Measurements from ENCODE around the gene NTRK3.
"Not testable (repeated sequence)": the region's sequence is repeated elsewhere in the genome, so short reads cannot be mapped to it uniquely, and the experiment has no call there.

NTRK3 gene

DNA sequence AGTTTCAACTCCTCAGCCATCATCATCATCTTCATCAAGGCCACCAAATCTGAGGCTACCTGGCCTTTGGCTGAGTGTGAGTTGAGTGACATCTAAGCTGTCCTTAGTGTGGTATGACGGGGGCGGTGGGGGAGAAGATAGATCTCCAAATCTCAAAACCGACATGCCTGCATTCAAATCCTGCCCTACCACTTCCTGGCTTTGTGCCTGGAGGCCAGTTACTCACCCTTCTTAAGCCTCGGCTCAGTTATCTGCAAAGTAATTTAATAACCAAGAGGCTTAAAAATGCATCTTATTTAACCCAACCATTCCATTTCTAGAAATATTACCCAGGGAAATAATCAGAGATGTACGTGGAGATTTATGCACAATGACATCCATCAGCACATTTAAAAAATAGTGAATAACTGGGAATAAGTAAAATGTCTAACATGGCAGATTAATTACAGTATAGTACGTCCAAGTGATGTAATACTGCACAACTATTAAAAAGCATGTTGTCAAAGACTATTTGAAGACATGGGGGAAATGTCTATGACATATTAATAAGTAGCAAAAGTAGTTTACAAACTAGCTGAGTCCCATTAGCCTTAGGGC, 167.4 kb downstream of the NTRK3 start:
- no peak overlapping the region for H3K27ac ChIP-seq (ENCODE audit: low read depth in 2 of 2, low read length in 2 of 2)
- no peaks in the 10 kb centered on the region for H3K27me3 ChIP-seq (ENCODE audit: control insufficient read depth in 2 of 2, insufficient read depth in 2 of 2, low read length in 2 of 2)
- H3K9ac ChIP-seq (ENCODE audit: low read depth in 1 of 2, low read length in 2 of 2) = no peak overlapping the region
- no peak overlapping the region for H3K4me3 ChIP-seq (ENCODE audit: low read length in 2 of 2)
- H3K9me3 ChIP-seq (ENCODE audit: control insufficient read depth in 2 of 2, low read length in 2 of 2) = no peaks in the 10 kb centered on the region
- H3K36me3 ChIP-seq (ENCODE audit: control insufficient read depth in 2 of 2, insufficient read depth in 2 of 2, low read length in 2 of 2) = no peaks in the 10 kb centered on the region
- no peaks in the 10 kb centered on the region for H3K4me1 ChIP-seq (ENCODE audit: control insufficient read depth in 2 of 2, insufficient read depth in 2 of 2, low read length in 2 of 2)

DNA sequence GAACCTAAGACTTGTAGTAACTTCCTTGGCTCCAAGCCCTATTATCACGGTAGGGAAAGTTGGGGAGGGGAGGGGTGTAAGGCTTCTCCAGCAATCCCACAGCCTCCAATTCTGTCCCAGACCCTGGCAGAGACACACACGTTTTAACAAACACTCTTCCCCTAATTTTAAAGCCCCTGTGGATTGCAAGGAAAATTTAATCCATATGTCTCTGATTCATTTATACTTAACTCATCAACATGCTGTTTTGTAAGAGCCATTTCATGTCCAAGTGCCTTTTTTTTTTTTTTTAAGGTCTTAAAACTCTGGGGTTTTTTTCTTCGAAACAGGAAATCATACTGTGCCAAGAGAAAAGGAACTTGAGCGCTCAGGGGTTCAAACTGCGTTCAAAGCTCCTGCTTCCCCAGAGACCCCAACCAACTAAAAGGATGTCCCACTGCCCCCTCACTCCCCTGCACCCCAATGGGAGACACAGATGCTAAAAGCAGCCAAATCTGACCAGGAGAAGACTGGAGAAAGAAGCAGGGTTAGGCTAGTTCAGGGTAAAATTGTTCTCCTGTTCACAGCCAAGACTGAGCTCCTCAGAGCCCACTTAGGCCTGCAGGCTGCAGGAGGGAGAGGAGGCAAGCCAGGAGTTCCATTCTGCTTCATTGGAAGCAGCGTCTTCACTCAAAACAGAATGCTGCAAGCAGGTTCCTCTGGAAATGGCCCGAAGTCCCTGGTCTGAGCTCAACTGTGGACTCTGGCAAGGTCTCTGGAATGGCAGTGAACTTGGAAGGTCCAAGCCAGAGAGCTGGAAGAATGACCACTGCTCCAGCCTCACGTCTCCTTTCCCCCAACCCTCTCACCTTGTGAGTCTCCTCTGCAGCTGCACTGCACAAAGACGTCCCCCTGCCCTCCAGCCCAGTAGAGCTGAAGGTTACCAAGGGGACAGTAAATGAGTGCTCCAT, 172.5 kb downstream of the NTRK3 start:
- no peak overlapping the region for H3K9ac ChIP-seq (ENCODE audit: low read depth in 1 of 2, low read length in 2 of 2)
- no peaks in the 10 kb centered on the region for H3K27me3 ChIP-seq (ENCODE audit: control insufficient read depth in 2 of 2, insufficient read depth in 2 of 2, low read length in 2 of 2)
- H3K9me3 ChIP-seq (ENCODE audit: control insufficient read depth in 2 of 2, low read length in 2 of 2) = no peaks in the 10 kb centered on the region
- no peak overlapping the region for H3K4me3 ChIP-seq (ENCODE audit: low read length in 2 of 2)
- no peak overlapping the region for H3K27ac ChIP-seq (ENCODE audit: low read depth in 2 of 2, low read length in 2 of 2)
- H3K4me1 ChIP-seq (ENCODE audit: control insufficient read depth in 2 of 2, insufficient read depth in 2 of 2, low read length in 2 of 2) = no peaks in the 10 kb centered on the region
- H3K36me3 ChIP-seq (ENCODE audit: control insufficient read depth in 2 of 2, insufficient read depth in 2 of 2, low read length in 2 of 2) = no peaks in the 10 kb centered on the region

DNA sequence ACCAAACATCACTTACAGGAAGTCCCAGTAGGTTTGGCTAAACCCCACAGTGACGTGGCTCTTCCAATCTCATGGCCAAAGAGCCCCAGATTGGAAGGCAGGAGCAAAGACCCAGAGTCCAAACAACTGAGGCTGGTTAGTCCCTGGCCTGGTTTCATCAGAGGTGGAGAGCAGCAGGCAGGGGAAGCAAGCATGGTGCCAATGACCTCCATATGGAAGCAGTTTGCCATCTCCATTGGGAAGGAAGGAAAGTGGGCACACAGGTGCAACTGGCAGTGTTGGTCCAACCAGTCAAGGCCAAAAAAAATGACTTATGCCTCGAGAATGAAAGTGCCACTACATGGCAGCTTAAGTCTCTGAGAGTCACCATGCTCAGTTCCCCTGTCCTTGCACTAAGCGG, 175.9 kb downstream of the NTRK3 start:
- H3K4me1 ChIP-seq (ENCODE audit: control insufficient read depth in 2 of 2, insufficient read depth in 2 of 2, low read length in 2 of 2) = no peaks in the 10 kb centered on the region
- no peak overlapping the region for H3K9ac ChIP-seq (ENCODE audit: low read depth in 1 of 2, low read length in 2 of 2)
- no peaks in the 10 kb centered on the region for H3K36me3 ChIP-seq (ENCODE audit: control insufficient read depth in 2 of 2, insufficient read depth in 2 of 2, low read length in 2 of 2)
- no peak overlapping the region for H3K4me3 ChIP-seq (ENCODE audit: low read length in 2 of 2)
- no peaks in the 10 kb centered on the region for H3K27me3 ChIP-seq (ENCODE audit: control insufficient read depth in 2 of 2, insufficient read depth in 2 of 2, low read length in 2 of 2)
- H3K9me3 ChIP-seq (ENCODE audit: control insufficient read depth in 2 of 2, low read length in 2 of 2) = no peaks in the 10 kb centered on the region
- H3K27ac ChIP-seq (ENCODE audit: low read depth in 2 of 2, low read length in 2 of 2) = no peak overlapping the region

DNA sequence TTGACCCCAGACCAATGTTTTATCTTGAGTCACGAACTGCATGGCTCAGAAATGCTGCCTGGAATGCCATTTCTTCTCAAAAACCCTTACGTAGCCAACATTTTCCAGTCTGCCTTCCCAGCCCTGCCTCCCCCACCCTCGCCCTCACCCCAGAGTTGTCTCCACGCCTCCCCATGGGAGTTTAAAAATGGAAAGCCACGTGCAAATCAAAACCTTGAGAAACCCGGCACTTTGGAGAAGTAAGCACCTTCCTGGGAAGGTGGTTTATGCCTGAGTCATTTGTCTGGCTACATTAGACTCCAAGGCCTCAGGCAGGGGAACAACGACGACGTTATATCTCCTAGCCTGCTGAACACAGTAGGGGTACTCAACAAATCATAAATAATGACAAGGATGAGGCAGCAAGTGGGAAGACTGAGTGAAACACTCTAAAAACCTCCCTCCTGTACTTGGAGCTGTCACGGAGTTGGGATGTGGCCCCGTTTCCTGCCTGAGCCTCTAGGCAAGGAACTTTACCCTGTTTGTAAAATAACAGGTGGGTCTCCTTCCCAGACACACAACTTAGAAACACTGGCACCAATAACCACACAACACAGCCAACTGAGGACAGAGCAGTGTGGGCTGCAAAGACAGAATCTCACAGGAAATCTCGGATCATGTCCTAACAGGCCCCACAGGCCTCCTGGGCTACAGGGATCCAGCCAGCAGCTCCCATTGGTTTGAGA, 179.1 kb downstream of the NTRK3 start:
- Histone ChIP-seq H3K27me3 (ENCODE audit: control insufficient read depth in 2 of 2, insufficient read depth in 2 of 2, low read length in 2 of 2) (no peaks in the 10 kb centered on the region), H3K9ac (ENCODE audit: low read depth in 1 of 2, low read length in 2 of 2) (no peak overlapping the region), H3K9me3 (ENCODE audit: control insufficient read depth in 2 of 2, low read length in 2 of 2) (no peaks in the 10 kb centered on the region), H3K27ac (ENCODE audit: low read depth in 2 of 2, low read length in 2 of 2) (no peak overlapping the region), H3K36me3 (ENCODE audit: control insufficient read depth in 2 of 2, insufficient read depth in 2 of 2, low read length in 2 of 2) (no peaks in the 10 kb centered on the region), H3K4me3 (ENCODE audit: low read length in 2 of 2) (no peak overlapping the region), H3K4me1 (ENCODE audit: control insufficient read depth in 2 of 2, insufficient read depth in 2 of 2, low read length in 2 of 2) (no peaks in the 10 kb centered on the region)

DNA sequence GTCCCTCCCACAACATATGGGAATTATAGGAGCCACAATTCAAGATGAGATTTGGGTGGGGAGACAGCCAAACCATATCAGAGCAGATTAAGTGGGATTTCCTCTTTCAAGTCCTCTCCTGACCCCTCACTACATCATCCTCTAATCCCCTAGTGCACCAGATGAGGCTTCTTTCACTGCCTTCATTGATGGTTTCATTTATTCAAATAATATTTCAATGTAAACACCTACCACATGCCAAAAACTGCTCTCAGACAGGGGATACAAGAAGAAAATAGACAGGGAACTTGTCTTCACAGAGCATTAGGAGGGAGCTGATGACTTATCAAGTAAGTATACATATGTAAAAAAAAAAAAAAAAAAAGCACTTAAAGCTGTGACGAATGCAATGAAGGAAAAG, 180.2 kb downstream of the NTRK3 start:
- Histone ChIP-seq H3K4me3 (ENCODE audit: low read length in 2 of 2) (no peak overlapping the region), H3K4me1 (ENCODE audit: control insufficient read depth in 2 of 2, insufficient read depth in 2 of 2, low read length in 2 of 2) (no peaks in the 10 kb centered on the region), H3K27me3 (ENCODE audit: control insufficient read depth in 2 of 2, insufficient read depth in 2 of 2, low read length in 2 of 2) (no peaks in the 10 kb centered on the region), H3K9ac (ENCODE audit: low read depth in 1 of 2, low read length in 2 of 2) (no peak overlapping the region), H3K9me3 (ENCODE audit: control insufficient read depth in 2 of 2, low read length in 2 of 2) (no peaks in the 10 kb centered on the region), H3K27ac (ENCODE audit: low read depth in 2 of 2, low read length in 2 of 2) (no peak overlapping the region), H3K36me3 (ENCODE audit: control insufficient read depth in 2 of 2, insufficient read depth in 2 of 2, low read length in 2 of 2) (no peaks in the 10 kb centered on the region)

DNA sequence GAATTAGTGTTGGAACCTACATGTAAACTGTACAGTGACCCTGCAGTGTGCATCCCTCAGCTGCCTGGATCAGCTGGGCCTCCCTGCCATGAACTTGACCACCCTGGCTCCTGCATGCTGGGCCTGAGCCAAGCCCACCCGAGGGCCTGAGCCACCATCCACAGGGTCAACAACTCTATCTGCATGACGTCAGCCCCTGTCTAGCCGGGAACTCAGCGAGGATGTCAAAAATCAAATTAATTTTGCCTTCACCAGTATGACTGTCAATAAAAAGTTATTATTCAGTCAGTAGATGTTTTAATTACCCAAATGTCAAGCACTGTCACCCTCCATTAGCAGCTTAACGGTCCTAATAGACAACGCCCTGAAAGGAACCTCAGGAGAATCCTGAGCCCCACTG, 181.4 kb downstream of the NTRK3 start:
- Histone ChIP-seq H3K36me3 (ENCODE audit: control insufficient read depth in 2 of 2, insufficient read depth in 2 of 2, low read length in 2 of 2) (no peaks in the 10 kb centered on the region), H3K9me3 (ENCODE audit: control insufficient read depth in 2 of 2, low read length in 2 of 2) (no peaks in the 10 kb centered on the region), H3K4me1 (ENCODE audit: control insufficient read depth in 2 of 2, insufficient read depth in 2 of 2, low read length in 2 of 2) (no peaks in the 10 kb centered on the region), H3K27ac (ENCODE audit: low read depth in 2 of 2, low read length in 2 of 2) (no peak overlapping the region), H3K27me3 (ENCODE audit: control insufficient read depth in 2 of 2, insufficient read depth in 2 of 2, low read length in 2 of 2) (no peaks in the 10 kb centered on the region), H3K4me3 (ENCODE audit: low read length in 2 of 2) (no peak overlapping the region), H3K9ac (ENCODE audit: low read depth in 1 of 2, low read length in 2 of 2) (no peak overlapping the region)

DNA sequence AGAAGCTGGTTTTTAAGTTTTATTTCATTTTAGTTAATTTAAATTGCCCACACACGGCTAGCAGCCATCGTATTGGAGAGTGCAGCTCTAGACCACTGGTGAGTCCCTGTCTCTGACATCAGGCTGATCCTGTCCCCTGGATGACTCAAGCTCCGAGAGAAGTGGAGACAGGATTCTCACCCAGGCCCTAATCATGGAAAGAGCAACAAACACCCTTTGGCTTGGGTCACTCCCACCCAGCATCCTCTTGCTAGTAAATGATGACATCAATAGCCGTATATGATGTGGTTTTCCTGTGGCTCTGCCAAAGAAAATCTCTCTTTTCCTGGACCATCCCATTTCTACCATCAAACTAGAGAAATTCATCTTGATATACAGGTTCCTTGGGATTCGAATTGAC, 182.2 kb downstream of the NTRK3 start:
- Histone ChIP-seq H3K4me3 (ENCODE audit: low read length in 2 of 2) (no peak overlapping the region), H3K9me3 (ENCODE audit: control insufficient read depth in 2 of 2, low read length in 2 of 2) (no peaks in the 10 kb centered on the region), H3K27ac (ENCODE audit: low read depth in 2 of 2, low read length in 2 of 2) (no peak overlapping the region), H3K9ac (ENCODE audit: low read depth in 1 of 2, low read length in 2 of 2) (no peak overlapping the region), H3K27me3 (ENCODE audit: control insufficient read depth in 2 of 2, insufficient read depth in 2 of 2, low read length in 2 of 2) (no peaks in the 10 kb centered on the region), H3K36me3 (ENCODE audit: control insufficient read depth in 2 of 2, insufficient read depth in 2 of 2, low read length in 2 of 2) (no peaks in the 10 kb centered on the region), H3K4me1 (ENCODE audit: control insufficient read depth in 2 of 2, insufficient read depth in 2 of 2, low read length in 2 of 2) (no peaks in the 10 kb centered on the region)

DNA sequence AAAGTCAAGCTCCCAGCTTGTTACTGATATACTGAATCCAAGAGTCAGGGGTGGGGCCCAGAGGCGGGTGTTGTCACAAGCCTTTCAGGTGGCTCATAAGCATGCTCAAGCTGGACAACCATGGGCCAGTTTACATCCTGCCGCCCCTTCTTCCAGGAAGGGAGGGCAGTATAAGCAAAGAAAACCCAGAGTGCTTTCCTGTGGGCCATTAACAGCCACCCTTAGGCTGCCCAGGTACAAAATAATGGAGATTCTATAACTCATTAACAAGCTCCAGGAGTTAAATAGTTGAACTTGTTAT, 183.2 kb downstream of the NTRK3 start:
- Histone ChIP-seq H3K27me3 (ENCODE audit: control insufficient read depth in 2 of 2, insufficient read depth in 2 of 2, low read length in 2 of 2) (no peaks in the 10 kb centered on the region), H3K4me3 (ENCODE audit: low read length in 2 of 2) (no peak overlapping the region), H3K9me3 (ENCODE audit: control insufficient read depth in 2 of 2, low read length in 2 of 2) (no peaks in the 10 kb centered on the region), H3K27ac (ENCODE audit: low read depth in 2 of 2, low read length in 2 of 2) (no peak overlapping the region), H3K36me3 (ENCODE audit: control insufficient read depth in 2 of 2, insufficient read depth in 2 of 2, low read length in 2 of 2) (no peaks in the 10 kb centered on the region), H3K4me1 (ENCODE audit: control insufficient read depth in 2 of 2, insufficient read depth in 2 of 2, low read length in 2 of 2) (no peaks in the 10 kb centered on the region), H3K9ac (ENCODE audit: low read depth in 1 of 2, low read length in 2 of 2) (no peak overlapping the region)

DNA sequence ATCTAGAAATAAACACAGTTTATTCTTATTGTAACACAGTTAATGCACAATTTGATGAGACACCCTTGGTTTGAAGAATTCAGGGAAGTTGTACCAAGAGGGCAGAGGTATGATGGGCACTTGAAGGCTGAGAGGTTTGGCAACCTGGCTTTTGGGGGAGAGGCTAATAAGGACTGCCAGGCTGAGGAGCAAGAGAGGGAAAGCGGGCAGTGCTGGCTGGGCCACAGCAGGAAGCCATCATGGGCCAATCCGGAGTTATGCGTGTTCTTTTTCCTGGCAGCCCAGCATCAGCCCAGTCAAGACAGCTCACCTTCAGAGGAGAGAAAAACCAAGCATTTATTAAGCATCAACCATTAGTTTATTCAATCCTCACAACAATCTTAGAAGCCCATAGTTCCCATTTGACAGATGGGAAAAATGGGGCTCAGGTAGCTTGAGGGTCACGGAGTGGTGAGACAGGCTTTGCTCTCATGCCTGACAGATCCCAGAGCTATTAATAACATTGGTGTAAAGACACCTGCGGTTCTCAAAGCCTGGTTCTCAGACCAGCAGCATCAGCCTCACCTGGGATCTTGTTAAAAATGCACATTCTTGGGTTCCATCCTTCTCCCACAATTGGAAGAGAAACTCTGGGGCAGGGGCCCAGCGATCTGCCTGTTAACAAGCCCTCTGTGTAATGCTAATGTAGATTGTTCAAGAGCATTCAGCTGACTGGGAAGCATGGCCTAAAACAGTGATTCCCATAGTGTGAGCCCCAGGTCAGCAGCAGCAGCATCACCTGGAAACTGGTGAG, 183.7 kb downstream of the NTRK3 start:
- Histone ChIP-seq H3K27me3 (ENCODE audit: control insufficient read depth in 2 of 2, insufficient read depth in 2 of 2, low read length in 2 of 2) (no peaks in the 10 kb centered on the region), H3K27ac (ENCODE audit: low read depth in 2 of 2, low read length in 2 of 2) (no peak overlapping the region), H3K9ac (ENCODE audit: low read depth in 1 of 2, low read length in 2 of 2) (no peak overlapping the region), H3K36me3 (ENCODE audit: control insufficient read depth in 2 of 2, insufficient read depth in 2 of 2, low read length in 2 of 2) (no peaks in the 10 kb centered on the region), H3K4me1 (ENCODE audit: control insufficient read depth in 2 of 2, insufficient read depth in 2 of 2, low read length in 2 of 2) (no peaks in the 10 kb centered on the region), H3K4me3 (ENCODE audit: low read length in 2 of 2) (no peak overlapping the region), H3K9me3 (ENCODE audit: control insufficient read depth in 2 of 2, low read length in 2 of 2) (no peaks in the 10 kb centered on the region)

DNA sequence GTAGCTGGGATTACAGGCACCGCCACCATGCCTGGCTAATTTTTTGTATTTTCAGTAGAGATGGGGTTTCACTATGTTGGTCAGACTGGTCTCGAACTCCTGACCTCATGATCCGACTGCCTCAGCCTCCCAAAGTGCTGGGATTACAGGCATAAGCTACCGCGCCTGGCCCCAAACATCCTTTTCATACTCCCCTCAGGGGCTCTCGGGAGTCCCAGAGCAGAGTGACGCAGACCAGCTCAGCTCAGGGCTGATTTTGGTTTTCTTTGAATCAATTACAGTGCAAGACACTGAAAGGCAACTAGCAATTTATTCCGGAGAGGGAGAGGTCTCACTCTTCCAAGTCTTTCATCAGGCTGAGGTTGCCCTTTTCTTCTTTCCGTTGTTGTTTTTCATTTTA, 184.4 kb downstream of the NTRK3 start:
- not testable (repeated sequence) for H3K27ac ChIP-seq (ENCODE audit: low read depth in 2 of 2, low read length in 2 of 2); H3K36me3 ChIP-seq (ENCODE audit: control insufficient read depth in 2 of 2, insufficient read depth in 2 of 2, low read length in 2 of 2); H3K4me1 ChIP-seq (ENCODE audit: control insufficient read depth in 2 of 2, insufficient read depth in 2 of 2, low read length in 2 of 2); H3K27me3 ChIP-seq (ENCODE audit: control insufficient read depth in 2 of 2, insufficient read depth in 2 of 2, low read length in 2 of 2); H3K9ac ChIP-seq (ENCODE audit: low read depth in 1 of 2, low read length in 2 of 2); H3K9me3 ChIP-seq (ENCODE audit: control insufficient read depth in 2 of 2, low read length in 2 of 2); H3K4me3 ChIP-seq (ENCODE audit: low read length in 2 of 2)

Data from mucosa of rectum (tissue), 2 donors.